ENCODE results near the gene RELN.
A peak's percentile ranks its signal among the peaks of the same experiment; 100 is the strongest.
"Not testable (repeated sequence)": the region's sequence is repeated elsewhere in the genome, so short reads cannot be mapped to it uniquely, and the experiment has no call there.

RELN gene

DNA sequence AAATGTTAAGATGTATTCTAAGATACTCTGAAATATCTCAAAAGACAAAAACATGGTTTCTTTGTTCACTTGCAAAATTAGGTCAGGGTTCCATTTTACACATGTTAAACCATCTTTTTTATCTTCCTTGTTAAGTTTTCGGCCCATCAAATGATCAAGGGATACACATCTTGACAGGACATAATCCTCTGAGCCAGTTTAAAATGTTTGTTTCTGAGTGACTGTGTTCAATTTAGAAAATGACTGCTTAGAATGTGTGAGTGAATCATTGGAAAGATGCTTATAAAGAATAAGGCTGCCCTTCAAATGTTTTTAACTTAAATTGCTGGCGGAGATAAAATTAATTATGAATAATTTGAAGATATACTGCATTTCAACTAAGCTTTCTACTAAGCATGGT is 447.5 kb downstream of the RELN start:
- DNase-seq, result no peak

DNA sequence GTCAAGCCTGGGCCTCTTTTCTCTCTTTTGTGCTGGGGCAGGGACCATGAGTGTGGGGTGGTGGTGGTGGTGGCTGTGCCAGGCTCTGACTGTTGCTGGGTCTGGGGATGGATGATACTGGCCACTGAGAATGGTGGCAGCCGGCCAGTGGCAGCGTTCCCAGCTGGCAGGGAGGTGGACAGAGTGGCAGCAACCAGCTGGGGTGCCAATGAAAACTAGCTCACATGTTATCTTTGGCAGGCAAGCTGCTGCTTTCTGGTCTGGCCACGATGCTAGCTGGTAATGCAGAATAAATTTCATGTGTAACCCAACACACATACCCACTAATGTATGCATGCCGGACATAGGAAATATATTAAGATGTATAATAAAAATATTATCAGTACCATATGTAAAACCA is 448.4 kb downstream of the RELN start:
- no peak for DNase-seq

DNA sequence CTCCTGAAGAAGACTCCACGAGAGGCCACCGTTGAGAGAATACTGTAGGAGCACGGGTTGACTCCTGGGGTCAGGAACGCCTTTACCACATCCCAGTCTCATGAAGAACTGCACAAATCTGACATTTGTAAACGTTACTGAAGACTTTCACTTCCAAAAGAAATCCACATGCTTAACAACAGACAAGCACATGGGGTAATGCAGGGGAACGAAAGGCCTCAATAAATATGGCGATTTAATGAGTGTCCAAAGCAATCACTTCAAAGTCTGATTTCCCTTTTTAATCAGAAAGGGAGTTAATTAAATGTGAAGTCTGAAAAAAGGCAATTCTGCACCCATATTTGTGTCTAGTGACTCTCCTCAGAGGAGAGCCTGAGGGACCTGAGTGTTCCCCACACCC is 449.1 kb downstream of the RELN start:
- DNase-seq, result no peak

DNA sequence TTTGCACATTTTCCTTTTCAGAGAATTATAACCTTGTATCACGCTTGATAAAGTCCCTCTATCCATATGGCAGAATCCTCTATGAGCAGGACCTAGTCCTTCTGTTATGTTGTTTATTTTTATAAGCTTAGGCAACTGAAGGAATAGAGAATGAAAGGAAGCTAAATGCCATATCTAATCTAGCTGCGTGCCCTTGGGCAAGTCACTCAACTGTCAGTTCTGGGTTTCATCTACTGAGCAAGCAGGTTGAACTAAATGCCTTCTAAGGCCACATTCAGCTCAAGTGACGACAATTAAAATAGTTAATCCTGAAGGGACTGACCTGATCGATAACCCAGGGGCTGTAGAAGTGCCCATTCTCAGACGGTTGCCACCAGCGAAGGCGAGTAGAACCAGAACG is 449.6 kb downstream of the RELN start:
- DNase-seq, result no peak

GRCh38 chr7:103538964-103539709 is 450.3 kb downstream of the RELN start:
- DNase-seq, result no peak

GRCh38 chr7:103533761-103534160 is 455.7 kb downstream of the RELN start:
- no peak for DNase-seq

DNA sequence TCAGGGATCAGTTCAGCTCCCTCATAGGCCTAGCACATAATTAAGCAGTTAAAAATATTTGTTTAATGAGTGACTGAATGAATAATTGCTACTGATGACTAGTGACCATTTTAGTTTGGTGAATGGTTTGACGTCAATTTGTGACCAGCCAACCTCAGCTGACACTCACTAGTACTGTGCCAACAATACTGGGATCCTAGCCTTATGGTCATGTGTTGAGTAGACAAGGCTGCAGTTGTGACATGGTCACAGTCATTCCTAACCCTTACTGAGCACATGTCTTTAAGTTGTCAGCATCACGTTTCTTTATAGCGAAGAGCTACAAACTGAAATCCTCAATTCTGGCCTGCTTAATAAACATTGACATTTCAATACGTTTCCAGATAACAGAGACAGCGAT is 456.5 kb downstream of the RELN start:
- DNase-seq, result no peak

- DNase-seq, result no peak
Measured at GRCh38 chr7:103528152-103528551, 461.3 kb downstream of the RELN start.

- no peak for DNase-seq
Measured at GRCh38 chr7:103525937-103526336, 463.5 kb downstream of the RELN start.

GRCh38 chr7:103524042-103524907 is 465.2 kb downstream of the RELN start:
- DNase-seq, result peak; percentile 36

DNA sequence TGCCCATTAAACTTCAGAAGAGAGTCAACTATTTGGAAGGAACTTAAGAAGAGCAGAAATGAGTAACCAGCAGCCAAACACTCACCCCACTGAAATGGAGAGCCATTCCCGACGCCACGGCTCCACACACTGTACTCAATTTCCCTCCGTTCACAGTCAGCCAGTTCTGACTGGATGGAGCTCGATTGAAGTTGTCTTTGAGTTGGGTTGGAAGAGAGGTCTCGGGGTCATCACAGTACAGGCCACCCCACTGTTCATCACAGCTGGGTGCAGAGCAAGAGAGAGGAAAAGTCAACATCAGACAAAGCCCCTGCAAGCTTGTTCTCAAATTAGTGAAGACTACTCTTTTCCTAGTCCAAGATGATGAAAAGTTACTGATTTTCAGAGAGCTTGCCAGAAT is 467.5 kb downstream of the RELN start:
- DNase-seq, result no peak

- DNase-seq, result no peak
Measured at GRCh38 chr7:103504505-103505135, 484.8 kb downstream of the RELN start.

DNA sequence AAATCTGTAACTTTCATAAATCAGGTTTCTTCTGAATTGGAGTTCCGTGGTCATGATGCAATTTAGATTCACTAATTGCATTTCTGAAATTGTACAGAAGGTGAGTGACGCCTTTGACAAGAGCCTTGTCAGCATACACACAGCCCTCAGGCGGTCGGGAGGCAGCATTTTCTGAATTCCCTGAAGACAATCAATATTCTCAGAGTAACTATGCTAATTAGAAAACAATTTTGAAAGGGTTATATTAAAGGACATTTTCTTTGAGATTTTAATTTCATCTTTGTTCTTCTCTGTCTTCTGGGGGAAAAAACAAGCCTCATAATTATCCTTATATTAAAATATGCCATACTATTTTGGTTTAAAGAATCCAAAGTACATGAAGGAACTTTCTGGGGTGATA is 488.3 kb downstream of the RELN start:
- no peak for DNase-seq

DNA sequence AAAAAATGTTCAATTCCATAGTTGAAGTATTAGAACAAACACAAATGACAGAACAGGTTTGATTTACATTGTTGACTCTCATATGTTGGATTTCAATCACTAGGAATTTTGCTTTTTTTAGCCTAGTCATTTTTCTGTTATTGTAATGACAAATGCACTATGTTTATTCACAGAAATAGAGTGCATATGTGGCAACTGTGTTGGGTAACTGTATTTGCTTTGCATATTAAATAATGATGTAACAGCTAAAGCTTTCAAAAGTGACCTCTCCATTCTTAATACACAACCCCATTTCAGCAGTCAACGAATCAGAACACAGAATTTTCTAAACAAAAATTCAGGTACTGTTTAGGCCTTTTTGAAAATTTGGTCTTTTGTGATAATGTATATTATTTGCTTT is 489.5 kb downstream of the RELN start:
- DNase-seq, result no peak

DNA sequence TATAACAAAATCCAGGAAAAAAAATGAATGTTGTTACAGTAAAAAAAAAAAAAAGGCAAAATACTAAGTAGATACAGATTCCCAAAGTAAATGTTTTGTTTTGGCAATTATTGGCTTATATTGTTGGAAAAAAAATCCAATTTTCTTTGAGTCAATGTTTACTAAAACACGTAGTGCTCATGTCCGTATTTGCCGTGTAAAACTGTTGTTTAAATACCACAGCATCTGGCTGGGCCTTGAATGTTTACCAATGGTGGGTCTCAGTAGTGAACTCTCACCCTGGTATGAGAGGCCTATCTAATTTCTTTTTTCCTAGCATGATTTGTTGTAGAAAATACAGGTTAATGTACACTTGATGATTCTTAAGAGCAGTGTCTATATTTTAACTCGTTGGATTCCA is 502.0 kb downstream of the RELN start:
- no peak for DNase-seq

DNA sequence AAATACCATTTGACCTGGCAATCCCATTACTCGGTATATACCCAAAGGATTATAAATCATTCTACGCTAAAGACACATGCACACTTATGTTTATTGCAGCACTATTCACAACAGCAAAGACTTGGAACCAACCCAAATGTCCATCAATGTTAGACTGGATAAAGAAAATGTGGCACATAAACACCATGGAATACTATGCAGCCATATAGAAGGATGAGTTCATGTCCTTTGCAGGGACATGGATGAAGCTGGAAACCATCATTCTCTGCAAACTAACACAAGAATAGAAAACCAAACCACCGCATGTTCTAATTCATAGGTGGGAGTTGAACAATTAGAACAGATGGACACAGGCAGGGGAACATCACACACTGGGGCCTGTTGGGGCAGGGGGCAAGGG is 502.6 kb downstream of the RELN start:
- DNase-seq, result not testable (repeated sequence)

DNA sequence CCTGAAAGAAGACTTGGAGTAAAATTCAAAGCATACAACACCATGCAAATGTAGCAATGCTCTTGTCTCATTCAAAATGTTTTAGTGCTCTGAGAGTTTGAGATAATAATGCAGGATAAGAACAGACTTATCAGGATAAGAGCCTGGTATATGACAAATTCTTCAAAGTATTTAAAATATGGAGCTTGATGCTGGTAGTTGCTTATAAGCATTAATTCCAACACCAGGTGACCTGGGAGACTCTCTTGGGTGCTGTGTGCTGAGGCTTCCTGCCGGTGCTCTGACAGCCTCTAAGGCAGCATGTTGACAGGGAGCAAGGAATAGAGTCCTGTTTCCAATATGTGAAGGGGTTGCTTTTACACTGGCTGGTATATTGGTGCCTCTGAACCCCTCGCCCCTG is 508.7 kb downstream of the RELN start:
- DNase-seq, result no peak

GRCh38 chr7:103474956-103475355 is 514.5 kb downstream of the RELN start:
- DNase-seq, result no peak

DNA sequence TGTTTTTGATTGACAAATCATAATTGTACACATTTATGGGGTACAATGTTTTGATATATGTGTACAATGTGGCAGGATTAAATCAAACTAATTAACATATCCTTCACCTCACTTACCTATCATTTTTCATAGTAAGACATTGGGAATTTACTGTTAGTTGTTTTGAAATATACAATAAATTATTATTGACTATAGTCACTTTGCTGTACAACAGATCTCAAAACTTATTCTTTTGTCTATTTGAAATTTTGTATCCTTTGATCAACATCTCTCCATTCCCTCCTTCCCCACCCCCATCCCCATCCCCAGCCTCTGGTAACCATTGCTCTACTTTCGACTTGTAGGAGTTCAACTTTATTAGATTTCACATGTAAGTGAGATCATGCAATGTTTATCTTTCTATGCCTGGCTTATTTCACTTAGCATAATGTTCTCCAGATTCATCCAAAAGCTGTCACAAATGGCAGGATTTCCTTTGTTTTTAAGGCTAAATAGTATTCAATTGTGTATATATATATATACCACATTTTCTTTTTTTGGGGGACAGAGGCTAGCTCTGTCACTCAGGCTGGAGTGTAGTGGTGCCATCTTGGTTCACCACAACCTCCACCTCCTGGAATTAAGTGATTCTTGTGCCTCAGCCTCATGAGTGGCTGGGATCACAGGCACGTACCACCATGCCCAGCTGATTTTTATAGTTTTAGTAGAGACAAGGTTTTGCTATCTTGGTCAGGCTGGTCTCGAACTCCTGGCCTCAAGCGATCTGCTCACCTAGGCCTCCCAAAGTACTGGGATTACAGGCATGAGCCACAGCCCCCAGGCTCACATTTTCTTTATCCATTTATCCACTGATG is 520.1 kb downstream of the RELN start:
- no peak for DNase-seq

DNA sequence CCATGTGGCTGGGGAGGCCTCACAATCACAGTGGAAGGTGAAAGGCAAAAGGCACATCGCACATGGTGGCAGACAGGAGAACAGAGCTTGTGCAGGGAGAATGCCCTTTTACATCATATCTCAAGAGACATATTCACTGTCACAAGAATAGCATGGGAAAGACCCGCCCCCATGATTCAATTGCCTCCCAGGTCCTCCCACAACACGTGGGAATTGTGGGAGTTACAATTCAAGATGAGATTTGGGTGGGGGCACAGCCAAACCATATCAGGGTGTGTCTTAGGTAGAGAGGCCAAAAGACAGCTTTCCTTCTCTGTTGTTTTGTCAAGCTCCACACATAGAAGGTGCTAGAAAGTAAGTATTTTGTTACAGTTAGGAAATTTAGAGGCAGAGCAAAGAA is 522.6 kb downstream of the RELN start:
- DNase-seq, result no peak

- no peak for DNase-seq
Measured at GRCh38 chr7:103462358-103462757, 527.1 kb downstream of the RELN start.

DNA sequence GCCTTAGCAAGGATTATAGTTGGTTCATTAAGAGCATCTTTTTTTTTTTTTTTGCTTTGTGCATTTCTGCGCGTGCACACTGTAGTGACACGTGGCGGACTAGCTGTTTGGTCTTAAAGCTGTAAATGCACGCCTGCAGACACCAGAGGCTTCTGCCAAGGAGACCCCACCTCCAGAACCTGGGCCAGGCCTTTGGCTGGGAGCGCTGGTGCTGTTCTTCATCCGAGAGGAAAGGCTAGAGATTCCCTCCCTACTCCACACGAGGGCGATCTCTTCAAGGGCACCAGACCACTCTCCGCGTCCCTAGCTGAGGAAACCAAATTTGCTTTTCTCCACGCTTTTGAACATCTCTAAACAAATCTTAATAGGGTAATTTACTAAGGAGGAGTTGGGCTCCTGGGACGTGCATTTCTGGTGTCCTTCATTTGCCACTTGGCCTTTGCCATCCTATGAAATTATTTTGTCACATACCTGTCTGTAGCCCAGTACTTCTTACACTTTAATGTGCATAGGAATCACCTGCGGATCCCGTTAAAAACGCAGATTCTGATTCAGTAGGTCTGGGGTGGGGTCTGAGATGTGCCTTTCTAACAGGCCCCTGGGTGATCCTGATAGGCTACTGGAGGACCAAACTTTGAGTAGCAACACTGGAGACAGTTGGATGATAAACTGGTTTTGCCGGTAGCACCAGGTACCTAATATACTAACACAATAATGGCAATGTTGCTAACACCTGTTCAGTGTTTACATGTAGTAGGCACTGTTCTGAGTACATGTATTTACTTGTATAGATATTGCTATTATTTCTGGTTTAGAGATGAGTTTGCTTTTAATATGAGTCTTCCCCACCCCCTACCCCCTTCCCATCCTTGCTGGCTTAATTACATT is 542.1 kb downstream of the RELN start:
- DNase-seq, result peak; percentile 26

Measured in fibroblast of upper back skin (primary cell).